GM19438 (cell line): Measurements from ENCODE around the gene TAF11L9.
"Not testable (repeated sequence)": the region's sequence is repeated elsewhere in the genome, so short reads cannot be mapped to it uniquely, and the experiment has no call there.

Experiments
- ATAC-seq: cut with Tn5 transposase; IDR thresholded peaks from one replicate; pipeline ENCODE4 v1.9.1; 2021; ENCODE audit warnings: low read depth; ENCODE audit not compliant: unreplicated experiment

The TAF11L9 gene

DNA sequence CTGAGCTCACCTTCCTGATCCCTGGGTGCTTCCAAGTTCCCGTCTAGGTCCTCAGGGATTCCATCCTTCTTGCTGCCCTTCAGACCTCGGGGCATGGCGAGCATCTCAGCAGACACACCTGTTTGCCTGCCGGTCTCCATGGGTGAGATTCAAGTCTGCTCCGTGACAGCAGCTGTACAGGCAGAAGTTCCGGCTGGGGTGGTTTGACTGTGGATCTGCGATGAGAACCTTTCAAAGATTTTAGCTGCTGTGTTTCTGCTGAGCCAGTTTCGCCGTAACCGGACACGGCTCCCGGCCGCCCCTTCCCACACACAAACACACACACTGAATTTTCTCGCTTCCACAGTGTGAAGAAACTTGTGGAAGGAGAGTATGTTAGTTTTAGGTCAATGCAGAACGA is at the start of gene TAF11L9:
Gene TAF11L9 (minus strand): TSS at position 140 of the 400 bp plus-strand sequence.
- ATAC-seq, result not testable (repeated sequence)

DNA sequence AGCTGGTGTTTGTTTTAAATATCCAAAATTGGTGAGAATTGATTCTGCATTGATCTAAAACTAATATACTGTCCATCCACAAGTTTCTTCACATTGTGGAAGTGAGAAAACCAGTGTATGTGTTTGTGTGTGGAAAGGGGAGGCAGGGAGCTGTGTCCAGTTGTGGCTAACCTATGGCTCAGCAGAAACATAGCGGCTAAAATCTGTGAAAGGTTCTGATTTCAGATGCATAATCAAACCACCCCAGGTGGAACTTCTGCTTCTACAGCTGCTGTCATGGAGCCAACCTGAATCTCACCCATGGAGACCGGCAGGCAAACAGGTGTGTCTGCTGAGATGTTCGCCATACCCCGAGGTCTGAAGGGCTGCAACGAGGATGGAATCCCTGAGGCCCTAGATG is 40.0 kb upstream of the TAF11L9 start, which contains the start of gene TAF11L14:
Gene TAF11L14 (plus strand): TSS at position 301 of the 400 bp plus-strand sequence.
- ATAC-seq, result no peak

DNA sequence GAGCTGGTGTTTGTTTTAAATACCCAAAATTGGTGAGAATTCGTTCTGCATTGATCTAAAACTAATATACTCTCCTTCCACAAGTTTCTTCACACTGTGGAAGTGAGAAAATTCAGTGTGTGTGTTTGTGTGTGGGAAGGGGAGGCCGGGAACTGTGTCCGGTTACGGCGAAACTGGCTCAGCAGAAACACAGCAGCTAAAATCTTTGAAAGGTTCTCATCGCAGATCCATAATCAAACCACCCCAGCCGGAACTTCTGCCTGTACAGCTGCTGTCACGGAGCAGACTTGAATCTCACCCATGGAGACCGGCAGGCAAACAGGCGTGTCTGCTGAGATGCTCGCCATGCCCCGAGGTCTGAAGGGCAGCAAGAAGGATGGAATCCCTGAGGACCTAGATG is 37.6 kb upstream of the TAF11L9 start, which contains the start of gene TAF11L13:
Gene TAF11L13 (plus strand): TSS at position 301 of the 400 bp plus-strand sequence.
- not testable (repeated sequence) for ATAC-seq

DNA sequence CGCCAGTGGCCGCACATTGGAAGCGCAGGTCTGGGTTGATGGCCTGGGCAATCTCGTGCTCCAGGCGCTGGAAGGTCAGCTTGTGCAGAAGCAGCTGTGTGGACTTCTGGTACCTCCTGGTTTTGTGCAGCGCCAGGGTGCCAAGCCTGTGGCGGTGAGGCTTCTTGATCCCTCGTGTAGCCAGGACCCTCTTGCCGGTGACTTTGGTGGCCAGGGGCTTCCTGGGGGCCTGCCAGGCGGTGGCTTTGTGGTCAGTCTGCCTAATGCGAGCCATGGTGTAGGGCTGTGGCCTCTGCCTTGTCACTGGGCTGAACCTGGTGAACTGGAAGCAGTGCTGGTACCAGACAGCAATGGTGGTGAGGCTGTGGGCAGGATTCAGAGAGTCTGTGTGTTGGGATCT is 31.5 kb upstream of the TAF11L9 start:
- ATAC-seq, result no peak

DNA sequence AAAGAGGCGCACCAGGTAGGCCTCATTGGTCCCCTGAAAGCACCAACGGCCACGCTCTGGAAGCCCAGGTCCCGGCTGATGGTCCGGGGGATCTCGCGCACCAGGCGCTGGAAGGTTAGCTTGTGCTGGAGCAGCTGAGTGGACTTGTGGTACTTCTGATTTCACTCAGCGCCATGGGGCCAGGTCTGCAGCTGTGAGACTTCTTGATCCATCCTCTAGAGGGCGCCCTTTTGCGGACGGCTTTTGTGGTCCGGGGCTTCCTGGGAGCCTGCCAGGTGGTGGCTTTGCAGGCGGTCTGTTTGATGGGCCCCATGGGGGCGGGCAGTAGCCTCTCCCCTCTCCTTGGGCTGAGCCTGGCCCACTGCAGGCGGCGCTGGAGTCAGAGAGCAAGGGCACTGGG is 26.4 kb upstream of the TAF11L9 start:
- ATAC-seq, result no peak

DNA sequence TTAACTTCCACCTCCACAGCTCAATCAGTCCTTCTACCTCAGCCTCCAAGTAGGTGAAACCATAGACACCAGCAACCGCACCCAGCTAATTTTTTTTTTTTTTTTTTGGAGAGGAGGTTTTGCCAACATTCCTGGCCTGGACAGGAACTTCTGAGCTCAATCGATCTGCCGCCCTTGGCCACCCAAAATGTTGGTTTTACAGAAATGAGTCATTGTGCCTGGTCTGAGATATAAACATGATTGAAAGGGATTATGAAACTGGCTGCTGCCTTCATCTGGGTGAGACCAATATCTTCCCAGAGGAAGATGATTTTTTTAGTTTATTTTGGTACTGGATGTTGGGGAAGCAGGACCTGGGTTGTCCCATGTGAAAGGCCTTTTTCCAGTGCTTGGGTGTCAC is 25.2 kb upstream of the TAF11L9 start:
- no peak for ATAC-seq

DNA sequence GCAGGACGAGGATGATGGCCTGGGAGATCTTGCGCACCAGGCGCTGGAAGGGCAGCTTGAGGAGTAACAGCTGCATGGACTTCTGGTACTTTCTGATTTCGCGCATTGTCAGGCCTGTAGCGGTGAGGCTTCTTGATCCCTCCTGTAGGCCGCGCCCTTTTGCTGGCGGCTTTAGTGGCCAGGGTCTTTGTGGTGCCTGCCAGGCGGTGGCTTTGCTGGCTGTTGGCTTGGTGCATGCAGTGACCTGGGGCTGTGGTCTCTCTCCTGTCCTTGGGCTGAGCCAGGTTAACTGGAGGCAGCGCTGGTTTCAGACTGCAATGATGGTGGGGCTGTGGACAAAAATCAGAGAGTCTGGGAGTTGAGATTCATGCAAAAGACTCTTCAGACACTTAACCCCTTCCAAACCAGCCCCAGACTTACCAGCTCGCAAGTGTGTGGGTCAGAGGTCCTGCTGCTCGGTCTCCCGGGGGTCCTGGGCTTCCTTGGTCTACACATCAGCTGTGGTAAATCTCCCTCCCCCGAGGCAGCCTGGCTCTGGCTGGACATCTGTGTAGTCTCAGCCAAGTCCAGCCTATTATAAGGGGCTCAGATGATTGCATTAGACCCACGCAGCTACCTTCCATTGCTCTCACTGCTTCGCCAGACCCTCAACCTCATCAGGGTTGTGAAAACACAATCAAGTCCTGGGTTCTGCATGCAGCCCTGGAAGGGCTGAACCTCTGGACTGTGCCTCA is 20.8 kb upstream of the TAF11L9 start:
- ATAC-seq, result no peak

DNA sequence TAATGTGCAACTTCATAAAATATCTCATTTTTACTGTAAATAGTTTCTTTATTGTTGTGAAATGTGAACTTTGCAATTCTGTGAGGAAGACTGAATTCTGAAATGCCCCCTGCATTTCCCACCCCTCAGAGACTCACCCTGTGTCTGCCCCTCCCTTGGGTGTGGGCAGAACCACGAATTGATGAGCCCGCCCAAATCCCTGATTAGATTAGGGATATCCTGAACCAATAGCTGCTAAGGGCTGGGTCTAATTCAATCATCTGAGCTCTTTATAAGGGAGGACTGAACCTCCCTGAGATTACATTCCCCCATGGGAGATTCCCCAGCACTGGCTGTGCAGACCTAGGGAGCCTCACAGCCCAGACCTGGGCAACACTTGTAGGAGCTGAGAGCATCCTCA is 15.9 kb upstream of the TAF11L9 start, which contains the start of gene TAF11L12:
Gene TAF11L12 (plus strand): TSS at position 301 of the 400 bp plus-strand sequence.
- not testable (repeated sequence) for ATAC-seq

DNA sequence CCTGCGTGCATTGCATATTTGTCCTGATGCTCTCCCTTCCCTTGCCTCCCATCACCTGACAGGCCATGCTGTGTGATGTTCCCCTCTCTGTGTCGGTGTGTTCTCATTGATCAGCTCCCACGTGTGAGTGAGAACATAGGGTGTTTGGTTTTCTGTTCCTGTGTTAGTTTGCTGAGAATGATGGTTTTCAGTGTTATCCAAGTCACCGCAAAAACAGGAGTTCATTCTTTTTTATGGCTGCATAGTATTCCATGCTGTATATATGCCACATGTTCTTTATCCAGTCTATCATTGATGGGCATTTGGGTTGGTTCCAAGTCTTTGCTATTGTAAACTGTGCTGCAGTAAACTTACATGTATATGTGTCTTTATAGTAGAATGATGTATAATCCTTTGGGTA is 13.3 kb upstream of the TAF11L9 start:
- not testable (repeated sequence) for ATAC-seq

DNA sequence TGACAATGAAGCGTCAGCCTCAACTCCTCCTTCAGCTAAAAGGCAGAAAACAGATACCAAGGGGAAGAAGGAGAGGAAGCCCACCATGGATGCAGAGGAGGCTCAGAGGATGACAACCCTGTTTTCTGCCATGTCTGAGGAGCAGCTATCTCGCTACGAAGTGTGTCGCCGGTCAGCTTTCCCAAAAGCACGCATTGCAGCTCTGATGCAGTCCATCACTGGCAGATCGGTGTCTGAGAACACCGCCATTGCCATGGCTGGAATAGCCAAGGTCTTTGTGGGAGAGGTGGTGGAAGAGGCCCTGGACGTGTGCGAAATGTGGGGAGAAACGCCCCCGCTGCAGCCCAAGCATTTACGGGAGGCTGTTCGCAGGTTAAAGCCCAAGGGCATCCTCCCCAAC is 10.8 kb upstream of the TAF11L9 start:
- ATAC-seq, result no peak

DNA sequence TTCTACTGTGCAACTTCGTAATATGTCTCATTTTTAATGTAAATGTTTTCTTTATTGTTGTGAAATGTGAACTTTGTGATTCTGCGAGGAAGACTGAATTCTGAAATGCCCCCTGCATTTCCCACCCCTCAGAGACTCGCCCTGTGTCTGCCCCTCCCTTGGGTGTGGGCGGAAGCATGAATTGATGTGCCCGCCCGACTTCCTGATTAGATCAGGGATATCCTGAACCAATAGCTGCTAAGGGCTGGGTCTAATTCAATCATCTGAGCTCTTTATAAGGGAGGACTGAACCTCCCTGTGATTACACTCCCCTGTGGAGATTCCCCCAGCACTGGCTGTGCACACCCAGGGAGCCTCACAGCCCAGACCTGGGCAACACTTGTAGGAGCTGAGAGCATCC is 9.7 kb upstream of the TAF11L9 start, which contains the start of gene TAF11L11:
Gene TAF11L11 (plus strand): TSS at position 304 of the 400 bp plus-strand sequence.
- not testable (repeated sequence) for ATAC-seq

DNA sequence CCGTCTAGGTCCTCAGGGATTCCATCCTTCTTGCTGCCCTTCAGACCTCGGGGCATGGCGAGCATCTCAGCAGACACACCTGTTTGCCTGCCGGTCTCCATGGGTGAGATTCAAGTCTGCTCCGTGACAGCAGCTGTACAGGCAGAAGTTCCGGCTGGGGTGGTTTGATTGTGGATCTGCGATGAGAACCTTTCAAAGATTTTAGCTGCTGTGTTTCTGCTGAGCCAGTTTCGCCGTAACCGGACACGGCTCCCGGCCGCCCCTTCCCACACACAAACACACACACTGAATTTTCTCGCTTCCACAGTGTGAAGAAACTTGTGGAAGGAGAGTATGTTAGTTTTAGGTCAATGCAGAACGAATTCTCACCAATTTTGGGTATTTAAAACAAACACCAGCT is 3.5 kb upstream of the TAF11L9 start, which contains the start of gene TAF11L10:
Gene TAF11L10 (minus strand): TSS at position 101 of the 400 bp plus-strand sequence.
- not testable (repeated sequence) for ATAC-seq

DNA sequence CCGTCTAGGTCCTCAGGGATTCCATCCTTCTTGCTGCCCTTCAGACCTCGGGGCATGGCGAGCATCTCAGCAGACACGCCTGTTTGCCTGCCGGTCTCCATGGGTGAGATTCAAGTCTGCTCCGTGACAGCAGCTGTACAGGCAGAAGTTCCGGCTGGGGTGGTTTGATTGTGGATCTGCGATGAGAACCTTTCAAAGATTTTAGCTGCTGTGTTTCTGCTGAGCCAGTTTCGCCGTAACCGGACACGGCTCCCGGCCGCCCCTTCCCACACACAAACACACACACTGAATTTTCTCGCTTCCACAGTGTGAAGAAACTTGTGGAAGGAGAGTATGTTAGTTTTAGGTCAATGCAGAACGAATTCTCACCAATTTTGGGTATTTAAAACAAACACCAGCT is 3.3 kb downstream of the TAF11L9 start, which contains the start of gene TAF11L8:
Gene TAF11L8 (minus strand): TSS at position 101 of the 400 bp plus-strand sequence.
- ATAC-seq, result not testable (repeated sequence)

DNA sequence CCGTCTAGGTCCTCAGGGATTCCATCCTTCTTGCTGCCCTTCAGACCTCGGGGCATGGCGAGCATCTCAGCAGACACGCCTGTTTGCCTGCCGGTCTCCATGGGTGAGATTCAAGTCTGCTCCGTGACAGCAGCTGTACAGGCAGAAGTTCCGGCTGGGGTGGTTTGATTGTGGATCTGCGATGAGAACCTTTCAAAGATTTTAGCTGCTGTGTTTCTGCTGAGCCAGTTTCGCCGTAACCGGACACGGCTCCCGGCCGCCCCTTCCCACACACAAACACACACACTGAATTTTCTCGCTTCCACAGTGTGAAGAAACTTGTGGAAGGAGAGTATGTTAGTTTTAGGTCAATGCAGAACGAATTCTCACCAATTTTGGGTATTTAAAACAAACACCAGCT is 8.5 kb downstream of the TAF11L9 start, which contains the start of gene TAF11L7:
Gene TAF11L7 (minus strand): TSS at position 101 of the 400 bp plus-strand sequence.
- not testable (repeated sequence) for ATAC-seq
